HL-60 (cell line): ENCODE data around the gene PDE3A.

Source experiments
- DNase-seq, 2 experiments: peaks; one replicate each; pipeline ENCODE4 v3.0.0-alpha.2; 2010 to 2020; ENCODE audit warnings: low read depth in 1 of 2, low spot score in 1 of 2
- H3K27ac ChIP-seq: fragments of 250-450 bp; sonication (Bioruptor Pico); replicated peaks from 2 replicates; pipeline ENCODE4 v1.5.1; 2020; ENCODE audit warnings: mild to moderate bottlenecking, moderate library complexity
- H3K27me3 ChIP-seq: fragments of 250-450 bp; sonication (Bioruptor Pico); 2 replicates; pipeline ENCODE4 v1.5.1; 2021; ENCODE audit warnings: mild to moderate bottlenecking, moderate library complexity; ENCODE audit not compliant: insufficient read depth, poor library complexity, severe bottlenecking
- H3K4me3 ChIP-seq: replicated peaks from 2 replicates; pipeline ENCODE4 v1.5.1; 2011; ENCODE audit warnings: mild to moderate bottlenecking, control low read depth, low read length; ENCODE audit not compliant: insufficient read depth
- GABPA ChIP-seq: IDR thresholded peaks from 2 replicates; pipeline ENCODE4 v1.6.1; 2012; ENCODE audit warnings: low read depth
- POLR2AphosphoS5 ChIP-seq: IDR thresholded peaks from 2 replicates; pipeline ENCODE4 v1.6.1; 2012; ENCODE audit warnings: low read depth
- SPI1 ChIP-seq: IDR thresholded peaks from 2 replicates; pipeline ENCODE4 v1.6.1; 2012; ENCODE audit warnings: low read depth, mild to moderate bottlenecking, borderline replicate concordance
- TF ChIP-seq, protein P1 (sequence below): IDR thresholded peaks from 2 replicates; pipeline ENCODE4 v1.6.1; 2012; ENCODE audit warnings: low read depth; ENCODE audit not compliant: insufficient replicate concordance
- TF ChIP-seq, protein P2 (sequence below): IDR thresholded peaks from one replicate; pipeline ENCODE4 v1.5.1; 2011; ENCODE audit warnings: low read length, control low read depth, inconsistent platforms; ENCODE audit not compliant: insufficient read depth

PDE3A gene

DNA sequence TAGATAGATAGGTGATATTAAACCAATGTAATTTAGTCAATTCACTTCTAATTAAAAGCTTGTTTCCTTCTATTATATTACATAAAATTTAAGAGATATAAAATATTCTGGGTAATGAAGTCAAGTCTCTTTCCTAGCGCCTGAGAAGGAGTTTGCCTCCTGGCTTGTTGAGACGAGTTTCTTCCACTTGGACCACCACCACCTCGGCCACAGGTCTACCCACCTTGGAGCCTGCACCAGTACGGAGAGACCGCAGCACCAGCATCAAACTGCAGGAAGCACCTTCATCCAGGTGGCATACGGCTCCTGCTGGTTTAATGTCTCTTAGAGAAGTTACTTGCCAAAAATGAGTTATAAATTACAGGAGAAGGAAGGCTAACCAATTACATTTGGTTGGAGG lies 247.8 kb downstream of the PDE3A start:
- no peaks in the 10 kb centered on the region for H3K27me3 ChIP-seq
- no peak overlapping the region for H3K27ac ChIP-seq
- TF ChIP-seq GABPA: no peak
- TF ChIP-seq, protein P1, sequence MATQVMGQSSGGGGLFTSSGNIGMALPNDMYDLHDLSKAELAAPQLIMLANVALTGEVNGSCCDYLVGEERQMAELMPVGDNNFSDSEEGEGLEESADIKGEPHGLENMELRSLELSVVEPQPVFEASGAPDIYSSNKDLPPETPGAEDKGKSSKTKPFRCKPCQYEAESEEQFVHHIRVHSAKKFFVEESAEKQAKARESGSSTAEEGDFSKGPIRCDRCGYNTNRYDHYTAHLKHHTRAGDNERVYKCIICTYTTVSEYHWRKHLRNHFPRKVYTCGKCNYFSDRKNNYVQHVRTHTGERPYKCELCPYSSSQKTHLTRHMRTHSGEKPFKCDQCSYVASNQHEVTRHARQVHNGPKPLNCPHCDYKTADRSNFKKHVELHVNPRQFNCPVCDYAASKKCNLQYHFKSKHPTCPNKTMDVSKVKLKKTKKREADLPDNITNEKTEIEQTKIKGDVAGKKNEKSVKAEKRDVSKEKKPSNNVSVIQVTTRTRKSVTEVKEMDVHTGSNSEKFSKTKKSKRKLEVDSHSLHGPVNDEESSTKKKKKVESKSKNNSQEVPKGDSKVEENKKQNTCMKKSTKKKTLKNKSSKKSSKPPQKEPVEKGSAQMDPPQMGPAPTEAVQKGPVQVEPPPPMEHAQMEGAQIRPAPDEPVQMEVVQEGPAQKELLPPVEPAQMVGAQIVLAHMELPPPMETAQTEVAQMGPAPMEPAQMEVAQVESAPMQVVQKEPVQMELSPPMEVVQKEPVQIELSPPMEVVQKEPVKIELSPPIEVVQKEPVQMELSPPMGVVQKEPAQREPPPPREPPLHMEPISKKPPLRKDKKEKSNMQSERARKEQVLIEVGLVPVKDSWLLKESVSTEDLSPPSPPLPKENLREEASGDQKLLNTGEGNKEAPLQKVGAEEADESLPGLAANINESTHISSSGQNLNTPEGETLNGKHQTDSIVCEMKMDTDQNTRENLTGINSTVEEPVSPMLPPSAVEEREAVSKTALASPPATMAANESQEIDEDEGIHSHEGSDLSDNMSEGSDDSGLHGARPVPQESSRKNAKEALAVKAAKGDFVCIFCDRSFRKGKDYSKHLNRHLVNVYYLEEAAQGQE: no peak
- no peak for TF ChIP-seq SPI1
- TF ChIP-seq, protein P2, sequence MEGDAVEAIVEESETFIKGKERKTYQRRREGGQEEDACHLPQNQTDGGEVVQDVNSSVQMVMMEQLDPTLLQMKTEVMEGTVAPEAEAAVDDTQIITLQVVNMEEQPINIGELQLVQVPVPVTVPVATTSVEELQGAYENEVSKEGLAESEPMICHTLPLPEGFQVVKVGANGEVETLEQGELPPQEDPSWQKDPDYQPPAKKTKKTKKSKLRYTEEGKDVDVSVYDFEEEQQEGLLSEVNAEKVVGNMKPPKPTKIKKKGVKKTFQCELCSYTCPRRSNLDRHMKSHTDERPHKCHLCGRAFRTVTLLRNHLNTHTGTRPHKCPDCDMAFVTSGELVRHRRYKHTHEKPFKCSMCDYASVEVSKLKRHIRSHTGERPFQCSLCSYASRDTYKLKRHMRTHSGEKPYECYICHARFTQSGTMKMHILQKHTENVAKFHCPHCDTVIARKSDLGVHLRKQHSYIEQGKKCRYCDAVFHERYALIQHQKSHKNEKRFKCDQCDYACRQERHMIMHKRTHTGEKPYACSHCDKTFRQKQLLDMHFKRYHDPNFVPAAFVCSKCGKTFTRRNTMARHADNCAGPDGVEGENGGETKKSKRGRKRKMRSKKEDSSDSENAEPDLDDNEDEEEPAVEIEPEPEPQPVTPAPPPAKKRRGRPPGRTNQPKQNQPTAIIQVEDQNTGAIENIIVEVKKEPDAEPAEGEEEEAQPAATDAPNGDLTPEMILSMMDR: no peak
- TF ChIP-seq POLR2AphosphoS5: no peak
- no peak overlapping the region for H3K4me3 ChIP-seq
- no peak for DNase-seq

DNA sequence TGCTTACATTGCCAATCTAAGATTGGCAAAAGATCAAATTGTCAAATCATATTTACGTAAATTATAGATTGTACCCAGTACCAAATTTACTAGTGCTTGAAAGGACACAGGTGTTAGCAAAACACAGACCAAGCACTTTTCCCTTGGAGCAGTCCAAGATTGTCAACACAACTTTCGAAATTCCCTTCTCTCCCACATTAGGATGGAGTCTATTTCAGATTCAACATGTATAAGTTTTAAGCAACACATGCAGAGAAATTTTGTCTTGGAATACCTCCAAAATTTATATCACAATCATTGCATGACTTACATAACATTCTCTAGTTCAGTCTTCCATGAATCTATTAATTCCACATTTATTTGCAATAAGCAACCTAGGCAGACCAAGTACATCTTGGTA lies 251.9 kb downstream of the PDE3A start:
- Histone ChIP-seq H3K27ac (no peak overlapping the region), H3K4me3 (no peak overlapping the region), H3K27me3 (no peaks in the 10 kb centered on the region)
- no peak for DNase-seq
- TF ChIP-seq GABPA: no peak
- no peak for TF ChIP-seq SPI1
- TF ChIP-seq, protein P1: no peak
- TF ChIP-seq, protein P2: no peak
- no peak for TF ChIP-seq POLR2AphosphoS5

- DNase-seq: no peak
- no peak overlapping the region for H3K4me3 ChIP-seq
- H3K27me3 ChIP-seq: no peaks in the 10 kb centered on the region
- H3K27ac ChIP-seq: no peak overlapping the region
- TF ChIP-seq GABPA: no peak
- no peak for TF ChIP-seq SPI1
These were observed 256.4 kb downstream of the PDE3A start for GRCh38 chr12:20624718-20625117.

GRCh38 chr12:20625531-20625930 lies 257.2 kb downstream of the PDE3A start:
- no peak for DNase-seq
- no peak overlapping the region for H3K4me3 ChIP-seq
- TF ChIP-seq, protein P1: no peak
- TF ChIP-seq, protein P2: no peak
- no peak for TF ChIP-seq SPI1
- TF ChIP-seq GABPA: no peak
- no peak for TF ChIP-seq POLR2AphosphoS5
- no peak overlapping the region for H3K27ac ChIP-seq
- no peaks in the 10 kb centered on the region for H3K27me3 ChIP-seq
